ENCODE data around the gene IFT25.

Gene IFT25

GRCh38 chr1:53896635-53897229 is 48.8 kb downstream of the IFT25 start:
- DNase-seq (ENCODE audit: low spot score) (no peak), ATAC-seq (ENCODE audit: low read depth) (peak; percentile 52; the same call in 2 of the 3 replicates)
- Histone ChIP-seq H3K4me3 (ENCODE audit: severe bottlenecking) (no peak overlapping the region), H3K36me3 (ENCODE audit: low read depth) (no peaks in the 10 kb centered on the region), H3K27me3 (ENCODE audit: insufficient read depth, poor library complexity, severe bottlenecking) (no peaks in the 10 kb centered on the region), H3K4me1 (ENCODE audit: insufficient read depth, poor library complexity, severe bottlenecking) (peaks cover 5% of the 10 kb centered on the region), H3K9me3 (ENCODE audit: severe bottlenecking) (no peaks in the 10 kb centered on the region), H3K27ac (ENCODE audit: poor library complexity, severe bottlenecking) (peak overlapping the region; percentile 37)
- TF ChIP-seq, protein P1, sequence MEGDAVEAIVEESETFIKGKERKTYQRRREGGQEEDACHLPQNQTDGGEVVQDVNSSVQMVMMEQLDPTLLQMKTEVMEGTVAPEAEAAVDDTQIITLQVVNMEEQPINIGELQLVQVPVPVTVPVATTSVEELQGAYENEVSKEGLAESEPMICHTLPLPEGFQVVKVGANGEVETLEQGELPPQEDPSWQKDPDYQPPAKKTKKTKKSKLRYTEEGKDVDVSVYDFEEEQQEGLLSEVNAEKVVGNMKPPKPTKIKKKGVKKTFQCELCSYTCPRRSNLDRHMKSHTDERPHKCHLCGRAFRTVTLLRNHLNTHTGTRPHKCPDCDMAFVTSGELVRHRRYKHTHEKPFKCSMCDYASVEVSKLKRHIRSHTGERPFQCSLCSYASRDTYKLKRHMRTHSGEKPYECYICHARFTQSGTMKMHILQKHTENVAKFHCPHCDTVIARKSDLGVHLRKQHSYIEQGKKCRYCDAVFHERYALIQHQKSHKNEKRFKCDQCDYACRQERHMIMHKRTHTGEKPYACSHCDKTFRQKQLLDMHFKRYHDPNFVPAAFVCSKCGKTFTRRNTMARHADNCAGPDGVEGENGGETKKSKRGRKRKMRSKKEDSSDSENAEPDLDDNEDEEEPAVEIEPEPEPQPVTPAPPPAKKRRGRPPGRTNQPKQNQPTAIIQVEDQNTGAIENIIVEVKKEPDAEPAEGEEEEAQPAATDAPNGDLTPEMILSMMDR (IDR thresholded peaks at IDR 0.05; ENCODE audit: poor library complexity, severe bottlenecking), result no peak

GRCh38 chr1:53895421-53895820 is 50.1 kb downstream of the IFT25 start:
- TF ChIP-seq, protein P1 (IDR thresholded peaks at IDR 0.05; ENCODE audit: poor library complexity, severe bottlenecking), result no peak
- no peak for DNase-seq (ENCODE audit: low spot score)

DNA sequence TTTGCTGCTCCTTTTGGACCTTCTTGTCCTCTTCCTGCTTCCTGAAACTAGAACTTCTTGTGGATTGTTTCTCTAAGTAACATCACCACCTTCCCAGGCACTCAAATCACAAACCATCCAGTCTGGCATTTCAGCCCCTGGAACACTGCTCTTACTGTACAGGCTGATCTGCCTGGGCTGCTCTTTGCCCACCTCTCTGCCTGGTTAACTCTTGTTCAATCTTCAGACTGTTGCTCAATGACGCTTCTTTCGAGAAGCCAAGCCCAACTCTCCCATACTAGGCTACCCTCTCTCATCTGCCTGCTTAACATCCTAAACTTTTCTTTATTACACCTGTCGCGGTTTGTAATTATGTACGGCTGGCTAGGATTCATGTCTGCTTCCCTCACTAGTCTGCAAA is 50.9 kb downstream of the IFT25 start:
- no peaks in the 10 kb centered on the region for H3K27me3 ChIP-seq (ENCODE audit: insufficient read depth, poor library complexity, severe bottlenecking)
- H3K4me1 ChIP-seq (ENCODE audit: insufficient read depth, poor library complexity, severe bottlenecking), result peaks cover 9% of the 10 kb centered on the region
- ATAC-seq (ENCODE audit: low read depth), result no peak
- no peaks in the 10 kb centered on the region for H3K36me3 ChIP-seq (ENCODE audit: low read depth)
- H3K4me3 ChIP-seq (ENCODE audit: severe bottlenecking), result no peak overlapping the region
- no peaks in the 10 kb centered on the region for H3K9me3 ChIP-seq (ENCODE audit: severe bottlenecking)
- no peak overlapping the region for H3K27ac ChIP-seq (ENCODE audit: poor library complexity, severe bottlenecking)
- TF ChIP-seq, protein P1 (IDR thresholded peaks at IDR 0.05; ENCODE audit: poor library complexity, severe bottlenecking), result no peak
- no peak for DNase-seq (ENCODE audit: low spot score)

More at GRCh38 chr1:53895421-53895820, 50.1 kb downstream of the IFT25 start:
- peaks cover 6% of the 10 kb centered on the region for H3K4me1 ChIP-seq (ENCODE audit: insufficient read depth, poor library complexity, severe bottlenecking)
- H3K27me3 ChIP-seq (ENCODE audit: insufficient read depth, poor library complexity, severe bottlenecking), result no peaks in the 10 kb centered on the region
- no peak overlapping the region for H3K27ac ChIP-seq (ENCODE audit: poor library complexity, severe bottlenecking)
- no peak for ATAC-seq (ENCODE audit: low read depth)
- H3K9me3 ChIP-seq (ENCODE audit: severe bottlenecking), result no peaks in the 10 kb centered on the region
- H3K4me3 ChIP-seq (ENCODE audit: severe bottlenecking), result no peak overlapping the region
- no peaks in the 10 kb centered on the region for H3K36me3 ChIP-seq (ENCODE audit: low read depth)

DNA sequence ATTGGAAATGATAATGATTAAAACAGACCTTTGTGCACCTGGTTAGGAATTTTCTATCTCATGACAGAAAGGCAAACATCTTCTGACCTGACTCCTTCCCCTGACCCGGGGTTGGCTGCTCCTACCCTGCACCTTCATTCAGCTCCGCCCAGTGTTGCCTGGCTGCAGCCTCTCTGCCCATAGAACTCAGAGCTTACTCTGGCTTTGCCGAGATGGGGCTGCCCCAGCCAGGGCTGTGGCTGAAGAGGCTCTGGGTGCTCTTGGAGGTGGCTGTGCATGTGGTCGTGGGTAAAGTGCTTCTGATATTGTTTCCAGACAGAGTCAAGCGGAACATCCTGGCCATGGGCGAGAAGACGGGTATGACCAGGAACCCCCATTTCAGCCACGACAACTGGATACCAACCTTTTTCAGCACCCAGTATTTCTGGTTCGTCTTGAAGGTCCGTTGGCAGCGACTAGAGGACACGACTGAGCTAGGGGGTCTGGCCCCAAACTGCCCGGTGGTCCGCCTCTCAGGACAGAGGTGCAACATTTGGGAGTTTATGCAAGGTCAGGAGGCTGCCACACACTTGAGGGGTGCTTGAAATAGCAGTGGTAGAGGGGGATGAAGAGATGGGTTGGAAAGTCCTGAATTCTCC is 51.4 kb downstream of the IFT25 start, which contains the start of gene DIO1:
Gene DIO1, plus strand, starts transcription at position 189 of the 638 bp plus-strand sequence. Its CDS starts 24 bp downstream, at position 213.
- Histone ChIP-seq H3K9me3 (ENCODE audit: severe bottlenecking) (no peaks in the 10 kb centered on the region), H3K27ac (ENCODE audit: poor library complexity, severe bottlenecking) (no peak within 1 kb of the TSS), H3K4me1 (ENCODE audit: insufficient read depth, poor library complexity, severe bottlenecking) (peaks cover 9% of the 10 kb centered on the region), H3K27me3 (ENCODE audit: insufficient read depth, poor library complexity, severe bottlenecking) (no peaks in the 10 kb centered on the region), H3K4me3 (ENCODE audit: severe bottlenecking) (no peak within 1 kb of the TSS), H3K36me3 (ENCODE audit: low read depth) (no peaks in the 10 kb centered on the region)
- TF ChIP-seq, protein P1 (IDR thresholded peaks at IDR 0.05; ENCODE audit: poor library complexity, severe bottlenecking), result no peak
- no peak for DNase-seq (ENCODE audit: low spot score)
- ATAC-seq (ENCODE audit: low read depth), result no peak

DNA sequence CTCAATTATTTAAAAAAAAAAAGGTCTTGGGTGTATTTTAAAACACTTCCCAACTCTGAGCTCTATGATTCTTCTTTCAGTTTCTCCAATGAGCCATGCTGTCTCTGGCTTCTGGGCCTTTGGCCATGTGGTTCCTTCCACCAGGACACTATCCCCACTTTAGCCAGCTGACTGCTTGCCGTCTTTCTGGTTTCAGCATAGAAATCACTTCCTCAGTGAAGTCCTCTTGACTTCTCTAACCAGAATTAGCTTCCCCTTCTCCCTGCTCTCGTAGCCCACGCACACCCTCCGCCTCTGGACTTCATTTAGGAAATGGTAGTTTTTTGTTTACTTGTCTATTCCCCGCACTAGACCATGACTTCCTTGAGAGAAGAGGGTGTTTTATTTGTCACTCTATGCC is 52.6 kb downstream of the IFT25 start:
- H3K9me3 ChIP-seq (ENCODE audit: severe bottlenecking), result no peaks in the 10 kb centered on the region
- ATAC-seq (ENCODE audit: low read depth) (no peak), DNase-seq (ENCODE audit: low spot score) (no peak)
- H3K27me3 ChIP-seq (ENCODE audit: insufficient read depth, poor library complexity, severe bottlenecking), result no peaks in the 10 kb centered on the region
- TF ChIP-seq, protein P1 (IDR thresholded peaks at IDR 0.05; ENCODE audit: poor library complexity, severe bottlenecking), result no peak
- H3K36me3 ChIP-seq (ENCODE audit: low read depth), result no peaks in the 10 kb centered on the region
- no peak overlapping the region for H3K4me3 ChIP-seq (ENCODE audit: severe bottlenecking)
- peaks cover 9% of the 10 kb centered on the region for H3K4me1 ChIP-seq (ENCODE audit: insufficient read depth, poor library complexity, severe bottlenecking)
- H3K27ac ChIP-seq (ENCODE audit: poor library complexity, severe bottlenecking), result no peak overlapping the region

Data from RWPE2 (cell line).